WTC11 (cell line): ENCODE measurements around the gene SLC10A7. TPM values are rescaled to one million over a fixed set of nuclear protein-coding genes. Genes with fewer than 3 reads are reported as not detected.

Experiments
- ATAC-seq: fragments of 200-7000 bp; cut with Tn5 transposase; 2 replicates; pipeline ENCODE4 v1.10.0; 2021; ENCODE audit warnings: mild to moderate bottlenecking, moderate library complexity
- CTCF ChIA-PET: fragments of 300-600 bp; sonication (Branson Sonifier 250); formaldehyde crosslinking; loops from one replicate; lab custom pipeline; 2021; ENCODE audit warnings: antibody characterized with exemption; lab: Charles Lee
- POLR2A ChIA-PET: fragments of 350-600 bp; sonication (Branson Sonifier 250); formaldehyde crosslinking; loops from one replicate; lab custom pipeline; 2021; ENCODE audit warnings: antibody characterized with exemption; lab: Charles Lee
- DNase-seq: peaks from one replicate; pipeline ENCODE4 v3.0.0; 2021; ENCODE audit warnings: low spot score
- H3K27ac Mint-ChIP-seq: 2 replicates; pipeline ENCODE4 v1.8.0; 2021; ENCODE audit warnings: mixed read lengths
- H3K27me3 Mint-ChIP-seq: 2 replicates; pipeline ENCODE4 v1.8.0; 2021; ENCODE audit warnings: low read depth, mild to moderate bottlenecking, moderate library complexity, mixed read lengths
- H3K36me3 Mint-ChIP-seq: 2 replicates; pipeline ENCODE4 v1.8.0; 2021; ENCODE audit warnings: mixed read lengths
- H3K4me1 Mint-ChIP-seq: 2 replicates; pipeline ENCODE4 v1.8.0; 2022; ENCODE audit warnings: mixed read lengths
- H3K4me3 Mint-ChIP-seq: 2 replicates; pipeline ENCODE4 v1.8.0; 2021; ENCODE audit warnings: mild to moderate bottlenecking, moderate library complexity, mixed read lengths
- H3K9me3 Mint-ChIP-seq: 2 replicates; pipeline ENCODE4 v1.8.0; 2021; ENCODE audit warnings: mixed read lengths
- ATF1 ChIP-seq: sonication (generic); formaldehyde crosslinking; IDR thresholded peaks from 2 replicates; pipeline ENCODE4 v1.8.1; 2023; ENCODE audit warnings: mild to moderate bottlenecking, moderate library complexity, missing genetic modification reagents
- CBFB ChIP-seq: sonication (generic); formaldehyde crosslinking; IDR thresholded peaks from 2 replicates; pipeline ENCODE4 v1.8.1; 2022; ENCODE audit warnings: mild to moderate bottlenecking, low read depth, missing genetic modification reagents
- E2F1 ChIP-seq: sonication (generic); formaldehyde crosslinking; IDR thresholded peaks from 2 replicates; pipeline ENCODE4 v1.8.0; 2022; ENCODE audit warnings: mild to moderate bottlenecking, missing genetic modification reagents
- ESRRA ChIP-seq: sonication (generic); formaldehyde crosslinking; IDR thresholded peaks from 2 replicates; pipeline ENCODE4 v1.8.1; 2022; ENCODE audit warnings: mild to moderate bottlenecking, missing genetic modification reagents, borderline replicate concordance
- FOXP1 ChIP-seq: sonication (generic); formaldehyde crosslinking; IDR thresholded peaks from 2 replicates; pipeline ENCODE4 v1.8.0; 2022; ENCODE audit warnings: missing genetic modification reagents, mild to moderate bottlenecking, moderate library complexity, borderline replicate concordance
- GABPB1 ChIP-seq: sonication (generic); formaldehyde crosslinking; IDR thresholded peaks from 2 replicates; pipeline ENCODE4 v1.8.1; 2023; ENCODE audit warnings: mild to moderate bottlenecking, missing genetic modification reagents
- GTF2I ChIP-seq: fragments of 250-450 bp; sonication (Bioruptor Pico); conservative IDR thresholded peaks from 2 replicates; pipeline ENCODE4 v1.4.0; 2021; ENCODE audit warnings: mild to moderate bottlenecking
- IRF1 ChIP-seq: sonication (generic); formaldehyde crosslinking; IDR thresholded peaks from 2 replicates; pipeline ENCODE4 v1.8.0; 2023; ENCODE audit warnings: missing genetic modification reagents
- JAZF1 ChIP-seq: fragments of 250-450 bp; sonication (Bioruptor Pico); IDR thresholded peaks from 2 replicates; pipeline ENCODE4 v1.9.0; 2021; ENCODE audit warnings: moderate library complexity, mild to moderate bottlenecking, inconsistent platforms
- KAT7 ChIP-seq: sonication (generic); formaldehyde crosslinking; IDR thresholded peaks from 2 replicates; pipeline ENCODE4 v1.8.1; 2023; ENCODE audit warnings: missing genetic modification reagents, mild to moderate bottlenecking, borderline replicate concordance
- MXD4 ChIP-seq: fragments of 250-450 bp; sonication (Bioruptor Pico); IDR thresholded peaks from 2 replicates; pipeline ENCODE4 v1.8.0; 2021; ENCODE audit warnings: mild to moderate bottlenecking, moderate library complexity, borderline replicate concordance
- MYBL2 ChIP-seq: sonication (generic); formaldehyde crosslinking; IDR thresholded peaks from 2 replicates; pipeline ENCODE4 v1.8.1; 2023; ENCODE audit warnings: mild to moderate bottlenecking, moderate library complexity, missing genetic modification reagents
- NFE2L1 ChIP-seq: sonication (generic); formaldehyde crosslinking; IDR thresholded peaks from 2 replicates; pipeline ENCODE4 v1.8.1; 2023; ENCODE audit warnings: missing genetic modification reagents
- NFYB ChIP-seq: sonication (generic); formaldehyde crosslinking; conservative IDR thresholded peaks from 2 replicates; pipeline ENCODE4 v1.8.0; 2022; ENCODE audit warnings: low read depth, missing genetic modification reagents
- PRRX2 ChIP-seq: fragments of 250-450 bp; sonication (Bioruptor Pico); IDR thresholded peaks from 2 replicates; pipeline ENCODE4 v1.8.0; 2021; ENCODE audit warnings: mild to moderate bottlenecking
- SMAD4 ChIP-seq: sonication (generic); formaldehyde crosslinking; IDR thresholded peaks from 2 replicates; pipeline ENCODE4 v1.8.0; 2022; ENCODE audit warnings: mild to moderate bottlenecking, missing genetic modification reagents
- SP1 ChIP-seq: sonication (generic); formaldehyde crosslinking; conservative IDR thresholded peaks from 2 replicates; pipeline ENCODE4 v1.8.1; 2022; ENCODE audit warnings: missing genetic modification reagents
- TEAD4 ChIP-seq: sonication (generic); formaldehyde crosslinking; IDR thresholded peaks from 2 replicates; pipeline ENCODE4 v1.8.0; 2022; ENCODE audit warnings: mild to moderate bottlenecking, missing genetic modification reagents
- ZNF121 ChIP-seq: sonication (generic); formaldehyde crosslinking; IDR thresholded peaks from 2 replicates; pipeline ENCODE4 v1.8.0; 2023; ENCODE audit warnings: missing genetic modification reagents
- ZNF317 ChIP-seq: sonication (generic); formaldehyde crosslinking; IDR thresholded peaks from 2 replicates; pipeline ENCODE4 v1.8.1; 2023; ENCODE audit warnings: low read depth, mild to moderate bottlenecking, moderate library complexity, missing genetic modification reagents, borderline replicate concordance
- ZNF416 ChIP-seq: fragments of 250-450 bp; sonication (Bioruptor Pico); IDR thresholded peaks from 2 replicates; pipeline ENCODE4 v1.9.0; 2021; ENCODE audit warnings: mild to moderate bottlenecking, inconsistent platforms
- ZNF423 ChIP-seq: fragments of 250-450 bp; sonication (Bioruptor Pico); IDR thresholded peaks from 2 replicates; pipeline ENCODE4 v2.1.2; 2022; ENCODE audit warnings: mild to moderate bottlenecking, moderate library complexity
- total RNA-seq: library from RNA; stranded (reverse); gene quantifications from 3 replicates; pipeline ENCODE4 v1.2.3, GENCODE V29; 2021
- TF ChIP-seq, protein P1 (sequence below): sonication (generic); formaldehyde crosslinking; IDR thresholded peaks from 2 replicates; pipeline ENCODE4 v1.8.1; 2023; ENCODE audit warnings: mild to moderate bottlenecking, missing genetic modification reagents
- TF ChIP-seq, protein P2 (sequence below): sonication (generic); formaldehyde crosslinking; IDR thresholded peaks from 2 replicates; pipeline ENCODE4 v1.8.1; 2023; ENCODE audit warnings: mild to moderate bottlenecking, missing genetic modification reagents, moderate library complexity
- TF ChIP-seq, protein P3 (sequence below): sonication (generic); formaldehyde crosslinking; IDR thresholded peaks from 2 replicates; pipeline ENCODE4 v1.8.1; 2022; ENCODE audit warnings: mild to moderate bottlenecking, missing genetic modification reagents, moderate library complexity, borderline replicate concordance
- TF ChIP-seq, protein P4 (sequence below): sonication (generic); formaldehyde crosslinking; IDR thresholded peaks from 2 replicates; pipeline ENCODE4 v1.8.1; 2023; ENCODE audit warnings: mild to moderate bottlenecking, missing genetic modification reagents
- TF ChIP-seq, protein P5 (sequence below): sonication (generic); formaldehyde crosslinking; IDR thresholded peaks from 2 replicates; pipeline ENCODE4 v1.8.1; 2022; ENCODE audit warnings: mild to moderate bottlenecking, moderate library complexity, missing genetic modification reagents
- TF ChIP-seq, protein P6 (sequence below): sonication (generic); formaldehyde crosslinking; IDR thresholded peaks from 2 replicates; pipeline ENCODE4 v1.8.1; 2023; ENCODE audit warnings: mild to moderate bottlenecking, missing genetic modification reagents, moderate library complexity

Gene SLC10A7
- total RNA-seq, 1 experiment from 2014 or later = 5.0 TPM

DNA sequence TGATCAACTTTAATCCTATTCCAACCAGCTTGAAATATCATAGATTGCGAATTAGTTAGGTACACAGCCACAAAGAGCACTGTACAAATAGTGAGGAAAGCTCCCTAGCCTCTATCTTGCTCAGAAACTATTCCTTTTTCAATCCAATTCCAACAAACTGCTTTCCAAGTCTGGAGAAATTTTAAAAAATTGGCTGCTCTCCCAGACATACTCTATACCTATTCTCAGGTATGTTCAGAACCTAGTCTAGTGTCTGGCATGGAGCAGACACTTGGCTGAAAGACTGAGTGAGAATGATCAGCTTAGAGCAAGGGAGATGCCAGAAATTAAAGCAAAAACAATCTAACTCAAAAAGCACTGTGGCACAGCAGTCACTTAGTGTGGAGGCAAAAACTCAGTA is 105.9 kb downstream of the SLC10A7 start (continued):
- TF ChIP-seq PRRX2 (no peak), KAT7 (CRISPR knock-in tag) (no peak), TEAD4 (no peak), GTF2I (CRISPR knock-in tag) (no peak), NFE2L1 (CRISPR knock-in tag) (no peak), CBFB (CRISPR knock-in tag) (no peak), SMAD4 (CRISPR knock-in tag) (no peak), ZNF423 (CRISPR knock-in tag) (no peak), GABPB1 (no peak), MYBL2 (no peak), JAZF1 (CRISPR knock-in tag) (no peak), MXD4 (CRISPR knock-in tag) (no peak)
- TF ChIP-seq, protein P1, sequence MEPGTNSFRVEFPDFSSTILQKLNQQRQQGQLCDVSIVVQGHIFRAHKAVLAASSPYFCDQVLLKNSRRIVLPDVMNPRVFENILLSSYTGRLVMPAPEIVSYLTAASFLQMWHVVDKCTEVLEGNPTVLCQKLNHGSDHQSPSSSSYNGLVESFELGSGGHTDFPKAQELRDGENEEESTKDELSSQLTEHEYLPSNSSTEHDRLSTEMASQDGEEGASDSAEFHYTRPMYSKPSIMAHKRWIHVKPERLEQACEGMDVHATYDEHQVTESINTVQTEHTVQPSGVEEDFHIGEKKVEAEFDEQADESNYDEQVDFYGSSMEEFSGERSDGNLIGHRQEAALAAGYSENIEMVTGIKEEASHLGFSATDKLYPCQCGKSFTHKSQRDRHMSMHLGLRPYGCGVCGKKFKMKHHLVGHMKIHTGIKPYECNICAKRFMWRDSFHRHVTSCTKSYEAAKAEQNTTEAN (CRISPR knock-in tag) = no peak
- TF ChIP-seq, protein P2, sequence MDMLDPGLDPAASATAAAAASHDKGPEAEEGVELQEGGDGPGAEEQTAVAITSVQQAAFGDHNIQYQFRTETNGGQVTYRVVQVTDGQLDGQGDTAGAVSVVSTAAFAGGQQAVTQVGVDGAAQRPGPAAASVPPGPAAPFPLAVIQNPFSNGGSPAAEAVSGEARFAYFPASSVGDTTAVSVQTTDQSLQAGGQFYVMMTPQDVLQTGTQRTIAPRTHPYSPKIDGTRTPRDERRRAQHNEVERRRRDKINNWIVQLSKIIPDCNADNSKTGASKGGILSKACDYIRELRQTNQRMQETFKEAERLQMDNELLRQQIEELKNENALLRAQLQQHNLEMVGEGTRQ (CRISPR knock-in tag) = no peak

DNA sequence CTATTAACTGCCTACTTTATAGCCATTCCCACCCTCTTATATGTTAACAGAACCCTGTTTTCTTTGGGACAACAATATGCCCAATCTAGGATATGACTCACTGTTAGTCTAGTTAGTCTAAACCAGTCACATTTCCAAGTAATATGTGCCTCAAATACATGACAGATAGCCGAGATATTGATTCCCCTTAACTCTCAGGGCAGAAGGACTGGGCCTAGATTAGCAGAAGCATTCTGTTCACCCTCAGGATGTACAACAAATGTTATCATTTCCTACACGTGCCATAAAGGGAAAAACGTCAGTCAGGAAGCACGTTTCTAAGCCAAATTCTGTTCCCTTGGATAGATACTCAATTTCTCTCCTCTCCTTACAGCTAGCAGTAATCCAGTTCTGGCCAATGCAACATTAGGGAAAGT is 114.1 kb downstream of the SLC10A7 start:
- DNase-seq = no peak
- no peak for TF ChIP-seq ZNF121 (CRISPR knock-in tag)
- TF ChIP-seq, protein P3, sequence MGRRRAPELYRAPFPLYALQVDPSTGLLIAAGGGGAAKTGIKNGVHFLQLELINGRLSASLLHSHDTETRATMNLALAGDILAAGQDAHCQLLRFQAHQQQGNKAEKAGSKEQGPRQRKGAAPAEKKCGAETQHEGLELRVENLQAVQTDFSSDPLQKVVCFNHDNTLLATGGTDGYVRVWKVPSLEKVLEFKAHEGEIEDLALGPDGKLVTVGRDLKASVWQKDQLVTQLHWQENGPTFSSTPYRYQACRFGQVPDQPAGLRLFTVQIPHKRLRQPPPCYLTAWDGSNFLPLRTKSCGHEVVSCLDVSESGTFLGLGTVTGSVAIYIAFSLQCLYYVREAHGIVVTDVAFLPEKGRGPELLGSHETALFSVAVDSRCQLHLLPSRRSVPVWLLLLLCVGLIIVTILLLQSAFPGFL (CRISPR knock-in tag) = no peak
- TF ChIP-seq ATF1 (CRISPR knock-in tag) = no peak
- Mint-ChIP-seq H3K9me3 (no peaks in the 10 kb centered on the region), H3K27me3 (no peaks in the 10 kb centered on the region), H3K36me3 (no peaks in the 10 kb centered on the region), H3K4me3 (no peak overlapping the region), H3K27ac (no peak overlapping the region), H3K4me1 (peaks cover 10% of the 10 kb centered on the region)
- ChIA-PET CTCF (no interaction called here), POLR2A (no interaction called here)
- ATAC-seq = no peak

- no peaks in the 10 kb centered on the region for H3K27me3 Mint-ChIP-seq
- CTCF ChIA-PET = no interaction called here
- DNase-seq = no peak
- H3K9me3 Mint-ChIP-seq = no peaks in the 10 kb centered on the region
- H3K4me3 Mint-ChIP-seq = no peak overlapping the region
- H3K27ac Mint-ChIP-seq = no peak overlapping the region
- peaks cover 7% of the 10 kb centered on the region for H3K4me1 Mint-ChIP-seq
- ATAC-seq = no peak
- no peaks in the 10 kb centered on the region for H3K36me3 Mint-ChIP-seq
- POLR2A ChIA-PET = no interaction called here
- TF ChIP-seq GABPB1 = no peak
- TF ChIP-seq ZNF317 (CRISPR knock-in tag) = no peak
- no peak for TF ChIP-seq ESRRA (CRISPR knock-in tag)
- no peak for TF ChIP-seq NFYB (CRISPR knock-in tag)
- no peak for TF ChIP-seq SP1 (CRISPR knock-in tag)
- TF ChIP-seq, protein P4, sequence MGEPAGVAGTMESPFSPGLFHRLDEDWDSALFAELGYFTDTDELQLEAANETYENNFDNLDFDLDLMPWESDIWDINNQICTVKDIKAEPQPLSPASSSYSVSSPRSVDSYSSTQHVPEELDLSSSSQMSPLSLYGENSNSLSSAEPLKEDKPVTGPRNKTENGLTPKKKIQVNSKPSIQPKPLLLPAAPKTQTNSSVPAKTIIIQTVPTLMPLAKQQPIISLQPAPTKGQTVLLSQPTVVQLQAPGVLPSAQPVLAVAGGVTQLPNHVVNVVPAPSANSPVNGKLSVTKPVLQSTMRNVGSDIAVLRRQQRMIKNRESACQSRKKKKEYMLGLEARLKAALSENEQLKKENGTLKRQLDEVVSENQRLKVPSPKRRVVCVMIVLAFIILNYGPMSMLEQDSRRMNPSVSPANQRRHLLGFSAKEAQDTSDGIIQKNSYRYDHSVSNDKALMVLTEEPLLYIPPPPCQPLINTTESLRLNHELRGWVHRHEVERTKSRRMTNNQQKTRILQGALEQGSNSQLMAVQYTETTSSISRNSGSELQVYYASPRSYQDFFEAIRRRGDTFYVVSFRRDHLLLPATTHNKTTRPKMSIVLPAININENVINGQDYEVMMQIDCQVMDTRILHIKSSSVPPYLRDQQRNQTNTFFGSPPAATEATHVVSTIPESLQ (CRISPR knock-in tag) = no peak
- TF ChIP-seq, protein P5, sequence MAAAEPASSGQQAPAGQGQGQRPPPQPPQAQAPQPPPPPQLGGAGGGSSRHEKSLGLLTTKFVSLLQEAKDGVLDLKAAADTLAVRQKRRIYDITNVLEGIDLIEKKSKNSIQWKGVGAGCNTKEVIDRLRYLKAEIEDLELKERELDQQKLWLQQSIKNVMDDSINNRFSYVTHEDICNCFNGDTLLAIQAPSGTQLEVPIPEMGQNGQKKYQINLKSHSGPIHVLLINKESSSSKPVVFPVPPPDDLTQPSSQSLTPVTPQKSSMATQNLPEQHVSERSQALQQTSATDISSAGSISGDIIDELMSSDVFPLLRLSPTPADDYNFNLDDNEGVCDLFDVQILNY (CRISPR knock-in tag) = no peak
- TF ChIP-seq IRF1 (CRISPR knock-in tag) = no peak
- TF ChIP-seq ZNF416 (CRISPR knock-in tag) = no peak
- TF ChIP-seq E2F1 (CRISPR knock-in tag) = no peak
- no peak for TF ChIP-seq MYBL2
- no peak for TF ChIP-seq FOXP1 (CRISPR knock-in tag)
- TF ChIP-seq, protein P6, sequence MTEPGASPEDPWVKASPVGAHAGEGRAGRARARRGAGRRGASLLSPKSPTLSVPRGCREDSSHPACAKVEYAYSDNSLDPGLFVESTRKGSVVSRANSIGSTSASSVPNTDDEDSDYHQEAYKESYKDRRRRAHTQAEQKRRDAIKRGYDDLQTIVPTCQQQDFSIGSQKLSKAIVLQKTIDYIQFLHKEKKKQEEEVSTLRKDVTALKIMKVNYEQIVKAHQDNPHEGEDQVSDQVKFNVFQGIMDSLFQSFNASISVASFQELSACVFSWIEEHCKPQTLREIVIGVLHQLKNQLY (CRISPR knock-in tag) = no peak
- no peak for TF ChIP-seq MXD4 (CRISPR knock-in tag)
Observed at GRCh38 chr4:146407257-146407656, 114.5 kb downstream of the SLC10A7 start.
